KMS-11 (cell line): Measurements from ENCODE around the gene ULK4.

Experiments
- H2AFZ ChIP-seq: fragments of 200-600 bp; sonication (generic); 2 replicates; pipeline ENCODE4 v1.6.1; 2016; ENCODE audit warnings: antibody characterized with exemption, mixed run types, low read depth
- H3K27ac ChIP-seq: fragments of 200-600 bp; sonication (generic); 2 replicates; pipeline ENCODE4 v1.6.1; 2016; ENCODE audit warnings: mild to moderate bottlenecking, mixed run types
- H3K27me3 ChIP-seq: fragments of 200-600 bp; sonication (generic); 2 replicates; pipeline ENCODE4 v1.6.1; 2017; ENCODE audit warnings: mild to moderate bottlenecking, low read depth, mixed run types, moderate library complexity; ENCODE audit not compliant: insufficient read depth
- H3K36me3 ChIP-seq: fragments of 200-600 bp; sonication (generic); 2 replicates; pipeline ENCODE4 v1.6.1; 2017; ENCODE audit warnings: mild to moderate bottlenecking, mixed run types; ENCODE audit not compliant: insufficient read depth
- H3K4me1 ChIP-seq: fragments of 200-600 bp; sonication (generic); 2 replicates; pipeline ENCODE4 v1.6.1; 2016; ENCODE audit warnings: mild to moderate bottlenecking, low read depth, mixed run types; ENCODE audit not compliant: poor library complexity, severe bottlenecking
- H3K4me2 ChIP-seq: fragments of 200-600 bp; sonication (generic); 2 replicates; pipeline ENCODE4 v1.7.0; 2016; ENCODE audit warnings: mild to moderate bottlenecking, mixed run types
- H3K4me3 ChIP-seq: fragments of 200-600 bp; sonication (generic); IDR thresholded peaks from 2 replicates; pipeline ENCODE4 v1.6.1; 2017; ENCODE audit warnings: low read depth, low read length, mixed read lengths; ENCODE audit not compliant: insufficient read depth
- H3K79me2 ChIP-seq: fragments of 200-600 bp; sonication (generic); 2 replicates; pipeline ENCODE4 v1.6.1; 2016; ENCODE audit warnings: low read depth, mixed run types; ENCODE audit not compliant: insufficient read depth
- H3K9ac ChIP-seq: fragments of 200-600 bp; sonication (generic); 2 replicates; pipeline ENCODE4 v1.6.1; 2016; ENCODE audit warnings: mild to moderate bottlenecking, mixed run types
- H4K20me1 ChIP-seq: fragments of 200-600 bp; sonication (generic); 2 replicates; pipeline ENCODE4 v1.6.1; 2016; ENCODE audit warnings: mild to moderate bottlenecking, mixed run types; ENCODE audit not compliant: insufficient read depth
- TF ChIP-seq, protein P1 (sequence below): fragments of 200-600 bp; sonication (generic); conservative IDR thresholded peaks from 2 replicates; pipeline ENCODE4 v1.6.1; 2017; ENCODE audit warnings: low read depth, mild to moderate bottlenecking, antibody characterized with exemption, low read length, moderate library complexity, mixed read lengths

The ULK4 gene

DNA sequence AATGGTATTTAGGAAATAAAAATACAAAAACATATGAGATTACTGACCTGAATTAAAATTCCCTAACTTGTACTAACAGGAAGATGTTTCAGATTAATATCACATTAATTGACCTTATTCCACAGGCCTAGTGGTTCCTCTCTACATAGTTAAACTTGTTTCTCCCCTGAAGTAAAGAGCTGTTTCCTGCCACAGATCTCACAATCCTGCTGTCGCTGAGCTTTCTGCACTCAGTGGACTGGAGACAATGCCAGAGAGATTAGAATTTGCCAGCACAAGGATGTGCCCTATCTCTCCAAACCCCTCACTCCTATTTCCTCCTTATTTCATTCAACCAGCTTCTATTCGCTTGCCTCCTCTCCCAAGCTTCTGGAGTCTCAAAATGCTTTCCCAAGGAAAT lies 632.0 kb downstream of the ULK4 start:
- TF ChIP-seq, protein P1, sequence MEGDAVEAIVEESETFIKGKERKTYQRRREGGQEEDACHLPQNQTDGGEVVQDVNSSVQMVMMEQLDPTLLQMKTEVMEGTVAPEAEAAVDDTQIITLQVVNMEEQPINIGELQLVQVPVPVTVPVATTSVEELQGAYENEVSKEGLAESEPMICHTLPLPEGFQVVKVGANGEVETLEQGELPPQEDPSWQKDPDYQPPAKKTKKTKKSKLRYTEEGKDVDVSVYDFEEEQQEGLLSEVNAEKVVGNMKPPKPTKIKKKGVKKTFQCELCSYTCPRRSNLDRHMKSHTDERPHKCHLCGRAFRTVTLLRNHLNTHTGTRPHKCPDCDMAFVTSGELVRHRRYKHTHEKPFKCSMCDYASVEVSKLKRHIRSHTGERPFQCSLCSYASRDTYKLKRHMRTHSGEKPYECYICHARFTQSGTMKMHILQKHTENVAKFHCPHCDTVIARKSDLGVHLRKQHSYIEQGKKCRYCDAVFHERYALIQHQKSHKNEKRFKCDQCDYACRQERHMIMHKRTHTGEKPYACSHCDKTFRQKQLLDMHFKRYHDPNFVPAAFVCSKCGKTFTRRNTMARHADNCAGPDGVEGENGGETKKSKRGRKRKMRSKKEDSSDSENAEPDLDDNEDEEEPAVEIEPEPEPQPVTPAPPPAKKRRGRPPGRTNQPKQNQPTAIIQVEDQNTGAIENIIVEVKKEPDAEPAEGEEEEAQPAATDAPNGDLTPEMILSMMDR, result no peak
- Histone ChIP-seq H3K4me2 (no peak overlapping the region), H3K36me3 (no peaks in the 10 kb centered on the region), H4K20me1 (no peaks in the 10 kb centered on the region), H2AFZ (no peak overlapping the region), H3K27ac (no peak overlapping the region), H3K4me3 (no peak overlapping the region), H3K79me2 (no peaks in the 10 kb centered on the region), H3K9ac (no peak overlapping the region), H3K4me1 (no peaks in the 10 kb centered on the region), H3K27me3 (no peaks in the 10 kb centered on the region)

DNA sequence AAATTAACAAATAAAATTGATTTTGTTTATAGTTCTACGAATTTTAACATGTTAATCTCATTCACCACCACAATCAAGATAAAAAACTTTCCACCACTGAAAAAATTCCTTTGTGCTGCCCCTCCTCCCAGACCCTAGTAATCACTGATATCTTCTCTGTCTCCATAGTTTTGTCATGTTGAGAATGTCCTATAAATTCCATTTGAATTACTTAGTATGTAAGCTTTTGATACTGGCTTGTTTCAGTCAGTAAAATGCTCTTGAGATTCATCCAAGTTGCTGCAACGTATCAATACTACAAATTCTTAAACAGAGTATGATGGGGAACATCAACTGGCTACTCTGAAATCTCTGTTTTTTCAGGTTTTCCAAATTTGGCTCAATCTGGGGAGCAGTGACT lies 633.0 kb downstream of the ULK4 start:
- H3K9ac ChIP-seq, result no peak overlapping the region
- TF ChIP-seq, protein P1, result no peak
- no peak overlapping the region for H2AFZ ChIP-seq
- H3K4me3 ChIP-seq, result no peak overlapping the region
- H3K4me1 ChIP-seq, result no peaks in the 10 kb centered on the region
- H3K27ac ChIP-seq, result no peak overlapping the region
- H3K27me3 ChIP-seq, result no peaks in the 10 kb centered on the region
- no peaks in the 10 kb centered on the region for H3K36me3 ChIP-seq
- H4K20me1 ChIP-seq, result no peaks in the 10 kb centered on the region
- H3K4me2 ChIP-seq, result no peak overlapping the region
- no peaks in the 10 kb centered on the region for H3K79me2 ChIP-seq

DNA sequence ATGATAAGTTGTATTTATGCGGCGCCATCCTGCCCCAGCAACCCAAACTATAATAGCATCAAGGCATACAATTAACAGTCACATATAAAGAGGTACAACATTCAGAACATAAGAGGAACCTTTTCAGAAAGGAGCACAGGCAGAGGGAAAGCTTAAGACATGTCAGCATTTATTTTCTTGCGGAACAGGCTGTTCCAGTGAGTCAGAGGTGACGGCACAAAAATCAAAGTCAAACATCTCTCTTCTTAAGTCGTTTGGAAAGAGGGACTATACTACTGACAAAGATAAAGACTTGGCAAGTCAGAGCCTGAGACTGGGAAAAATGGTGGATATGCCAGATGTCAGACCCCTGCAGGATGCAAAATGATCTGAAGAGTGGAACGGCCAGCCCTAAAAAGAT lies 634.2 kb downstream of the ULK4 start:
- H3K4me3 ChIP-seq, result no peak overlapping the region

DNA sequence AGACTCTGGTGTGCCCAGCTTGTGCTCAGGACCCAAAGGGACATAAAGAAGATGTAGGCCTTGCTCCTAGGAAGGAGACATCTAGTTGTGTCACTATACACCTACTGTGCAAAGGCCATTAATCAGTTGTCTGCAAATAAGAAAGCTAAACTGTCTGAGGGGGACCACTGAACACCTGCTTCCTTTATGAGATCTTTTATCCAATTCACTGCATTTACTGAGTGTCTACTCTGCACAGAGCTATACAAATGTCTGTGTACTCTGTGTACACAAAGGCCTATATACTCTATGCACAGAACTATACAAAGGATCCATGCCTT lies 637.8 kb downstream of the ULK4 start:
- H3K4me1 ChIP-seq, result no peaks in the 10 kb centered on the region
- H3K27ac ChIP-seq, result no peak overlapping the region
- no peak overlapping the region for H2AFZ ChIP-seq
- H3K36me3 ChIP-seq, result no peaks in the 10 kb centered on the region
- TF ChIP-seq, protein P1, result no peak
- no peaks in the 10 kb centered on the region for H4K20me1 ChIP-seq
- H3K27me3 ChIP-seq, result no peaks in the 10 kb centered on the region
- no peak overlapping the region for H3K4me2 ChIP-seq
- no peak overlapping the region for H3K4me3 ChIP-seq
- H3K79me2 ChIP-seq, result no peaks in the 10 kb centered on the region
- no peak overlapping the region for H3K9ac ChIP-seq

More for the DNA sequence above, 634.2 kb downstream of the ULK4 start:
- no peaks in the 10 kb centered on the region for H3K27me3 ChIP-seq
- H3K27ac ChIP-seq, result no peak overlapping the region
- no peaks in the 10 kb centered on the region for H3K36me3 ChIP-seq
- no peak overlapping the region for H3K9ac ChIP-seq
- H4K20me1 ChIP-seq, result no peaks in the 10 kb centered on the region
- no peaks in the 10 kb centered on the region for H3K79me2 ChIP-seq
- no peak overlapping the region for H3K4me2 ChIP-seq
- H2AFZ ChIP-seq, result no peak overlapping the region
- TF ChIP-seq, protein P1, result no peak
- no peaks in the 10 kb centered on the region for H3K4me1 ChIP-seq
